Uterus (tissue), 2 donors: ENCODE data around the gene ZMAT2.

Experiments
- POLR2A ChIP-seq, 2 donors: fragments of 450-650 bp; IDR thresholded peaks; one replicate each; pipeline ENCODE4 v1.6.1; 2016; ENCODE audit warnings: antibody characterized with exemption in 2 of 2, mild to moderate bottlenecking in 1 of 2, moderate library complexity in 1 of 2
- TF ChIP-seq, protein P1 (sequence below), 4 experiments: fragments of 200-600 bp in 2 of 4; fragments of 450-650 bp in 2 of 4; sonication (generic) in 2 of 4; IDR thresholded peaks; one replicate each; pipeline ENCODE4 v1.5.1; 2016 to 2019; ENCODE audit warnings: antibody characterized with exemption in 4 of 4, mild to moderate bottlenecking in 2 of 4, moderate library complexity in 1 of 4

DNA sequence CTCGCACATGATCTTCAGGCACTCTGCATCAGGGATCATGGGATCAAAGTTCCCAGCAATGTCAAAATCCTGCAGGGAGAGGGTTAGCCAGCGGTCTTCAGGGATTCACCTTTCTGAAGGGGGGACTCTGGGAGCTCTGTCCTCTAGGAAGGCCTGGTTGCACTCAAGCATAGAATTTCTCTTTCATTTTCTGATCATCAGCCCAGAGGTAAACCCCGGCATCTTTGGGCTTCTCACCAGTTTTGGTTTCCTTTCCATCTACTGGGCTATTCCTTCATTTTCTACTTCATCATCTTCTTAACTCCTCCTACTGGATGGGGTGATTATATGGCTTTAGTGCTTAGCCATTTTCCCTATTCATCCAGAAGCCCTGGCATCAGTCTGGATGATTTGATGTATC is 22.3 kb upstream of the ZMAT2 start:
- TF ChIP-seq, protein P1, sequence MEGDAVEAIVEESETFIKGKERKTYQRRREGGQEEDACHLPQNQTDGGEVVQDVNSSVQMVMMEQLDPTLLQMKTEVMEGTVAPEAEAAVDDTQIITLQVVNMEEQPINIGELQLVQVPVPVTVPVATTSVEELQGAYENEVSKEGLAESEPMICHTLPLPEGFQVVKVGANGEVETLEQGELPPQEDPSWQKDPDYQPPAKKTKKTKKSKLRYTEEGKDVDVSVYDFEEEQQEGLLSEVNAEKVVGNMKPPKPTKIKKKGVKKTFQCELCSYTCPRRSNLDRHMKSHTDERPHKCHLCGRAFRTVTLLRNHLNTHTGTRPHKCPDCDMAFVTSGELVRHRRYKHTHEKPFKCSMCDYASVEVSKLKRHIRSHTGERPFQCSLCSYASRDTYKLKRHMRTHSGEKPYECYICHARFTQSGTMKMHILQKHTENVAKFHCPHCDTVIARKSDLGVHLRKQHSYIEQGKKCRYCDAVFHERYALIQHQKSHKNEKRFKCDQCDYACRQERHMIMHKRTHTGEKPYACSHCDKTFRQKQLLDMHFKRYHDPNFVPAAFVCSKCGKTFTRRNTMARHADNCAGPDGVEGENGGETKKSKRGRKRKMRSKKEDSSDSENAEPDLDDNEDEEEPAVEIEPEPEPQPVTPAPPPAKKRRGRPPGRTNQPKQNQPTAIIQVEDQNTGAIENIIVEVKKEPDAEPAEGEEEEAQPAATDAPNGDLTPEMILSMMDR (IDR thresholded peaks at IDR 0.05) = no peak
- TF ChIP-seq POLR2A (IDR thresholded peaks at IDR 0.05) = no peak
